BLaER1 treated with 17β-estradiol and CSF1 and Interleukin-3, amounts not matched to agents 10 nM and 100 nM (cell line): ENCODE results near the gene APAF1.
"Not testable (repeated sequence)": the region's sequence is repeated elsewhere in the genome, so short reads cannot be mapped to it uniquely, and the experiment has no call there.

Experiments used
- H3K27ac ChIP-seq, 11 experiments: shearing (Covaris generic); formaldehyde crosslinking; 2 replicates each; pipeline ENCODE4 v1.8.1; 2022
- H3K27me3 ChIP-seq, 11 experiments: shearing (Covaris generic); formaldehyde crosslinking; 2 replicates each; pipeline ENCODE4 v1.8.1; 2022
- H3K36me3 ChIP-seq, 11 experiments: shearing (Covaris generic); formaldehyde crosslinking; 2 replicates each; pipeline ENCODE4 v1.8.1; 2022
- H3K4me1 ChIP-seq, 10 experiments: shearing (Covaris generic); formaldehyde crosslinking; 2 replicates each; pipeline ENCODE4 v1.8.1; 2022
- H3K4me2 ChIP-seq, 11 experiments: shearing (Covaris generic); formaldehyde crosslinking; 2 replicates each; pipeline ENCODE4 v1.8.1; 2022
- H3K4me3 ChIP-seq, 10 experiments: shearing (Covaris generic); formaldehyde crosslinking; 2 replicates each; pipeline ENCODE4 v1.8.1; 2022
- H3K9ac ChIP-seq, 11 experiments: shearing (Covaris generic); formaldehyde crosslinking; 2 replicates each; pipeline ENCODE4 v1.8.1; 2022
- H3K9me3 ChIP-seq, 11 experiments: shearing (Covaris generic); formaldehyde crosslinking; replicated peaks in 1 of 11; 2 replicates each; pipeline ENCODE4 v1.8.1; 2022
- H4K20me1 ChIP-seq, 11 experiments: shearing (Covaris generic); formaldehyde crosslinking; 2 replicates each; pipeline ENCODE4 v1.8.1; 2022
- Cebpa-rat ChIP-seq, 11 experiments: shearing (Covaris generic); IDR thresholded peaks; 2 replicates each; pipeline ENCODE4 v1.8.1; 2022

Gene APAF1, protein sequence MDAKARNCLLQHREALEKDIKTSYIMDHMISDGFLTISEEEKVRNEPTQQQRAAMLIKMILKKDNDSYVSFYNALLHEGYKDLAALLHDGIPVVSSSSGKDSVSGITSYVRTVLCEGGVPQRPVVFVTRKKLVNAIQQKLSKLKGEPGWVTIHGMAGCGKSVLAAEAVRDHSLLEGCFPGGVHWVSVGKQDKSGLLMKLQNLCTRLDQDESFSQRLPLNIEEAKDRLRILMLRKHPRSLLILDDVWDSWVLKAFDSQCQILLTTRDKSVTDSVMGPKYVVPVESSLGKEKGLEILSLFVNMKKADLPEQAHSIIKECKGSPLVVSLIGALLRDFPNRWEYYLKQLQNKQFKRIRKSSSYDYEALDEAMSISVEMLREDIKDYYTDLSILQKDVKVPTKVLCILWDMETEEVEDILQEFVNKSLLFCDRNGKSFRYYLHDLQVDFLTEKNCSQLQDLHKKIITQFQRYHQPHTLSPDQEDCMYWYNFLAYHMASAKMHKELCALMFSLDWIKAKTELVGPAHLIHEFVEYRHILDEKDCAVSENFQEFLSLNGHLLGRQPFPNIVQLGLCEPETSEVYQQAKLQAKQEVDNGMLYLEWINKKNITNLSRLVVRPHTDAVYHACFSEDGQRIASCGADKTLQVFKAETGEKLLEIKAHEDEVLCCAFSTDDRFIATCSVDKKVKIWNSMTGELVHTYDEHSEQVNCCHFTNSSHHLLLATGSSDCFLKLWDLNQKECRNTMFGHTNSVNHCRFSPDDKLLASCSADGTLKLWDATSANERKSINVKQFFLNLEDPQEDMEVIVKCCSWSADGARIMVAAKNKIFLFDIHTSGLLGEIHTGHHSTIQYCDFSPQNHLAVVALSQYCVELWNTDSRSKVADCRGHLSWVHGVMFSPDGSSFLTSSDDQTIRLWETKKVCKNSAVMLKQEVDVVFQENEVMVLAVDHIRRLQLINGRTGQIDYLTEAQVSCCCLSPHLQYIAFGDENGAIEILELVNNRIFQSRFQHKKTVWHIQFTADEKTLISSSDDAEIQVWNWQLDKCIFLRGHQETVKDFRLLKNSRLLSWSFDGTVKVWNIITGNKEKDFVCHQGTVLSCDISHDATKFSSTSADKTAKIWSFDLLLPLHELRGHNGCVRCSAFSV (N-terminal part only)

DNA sequence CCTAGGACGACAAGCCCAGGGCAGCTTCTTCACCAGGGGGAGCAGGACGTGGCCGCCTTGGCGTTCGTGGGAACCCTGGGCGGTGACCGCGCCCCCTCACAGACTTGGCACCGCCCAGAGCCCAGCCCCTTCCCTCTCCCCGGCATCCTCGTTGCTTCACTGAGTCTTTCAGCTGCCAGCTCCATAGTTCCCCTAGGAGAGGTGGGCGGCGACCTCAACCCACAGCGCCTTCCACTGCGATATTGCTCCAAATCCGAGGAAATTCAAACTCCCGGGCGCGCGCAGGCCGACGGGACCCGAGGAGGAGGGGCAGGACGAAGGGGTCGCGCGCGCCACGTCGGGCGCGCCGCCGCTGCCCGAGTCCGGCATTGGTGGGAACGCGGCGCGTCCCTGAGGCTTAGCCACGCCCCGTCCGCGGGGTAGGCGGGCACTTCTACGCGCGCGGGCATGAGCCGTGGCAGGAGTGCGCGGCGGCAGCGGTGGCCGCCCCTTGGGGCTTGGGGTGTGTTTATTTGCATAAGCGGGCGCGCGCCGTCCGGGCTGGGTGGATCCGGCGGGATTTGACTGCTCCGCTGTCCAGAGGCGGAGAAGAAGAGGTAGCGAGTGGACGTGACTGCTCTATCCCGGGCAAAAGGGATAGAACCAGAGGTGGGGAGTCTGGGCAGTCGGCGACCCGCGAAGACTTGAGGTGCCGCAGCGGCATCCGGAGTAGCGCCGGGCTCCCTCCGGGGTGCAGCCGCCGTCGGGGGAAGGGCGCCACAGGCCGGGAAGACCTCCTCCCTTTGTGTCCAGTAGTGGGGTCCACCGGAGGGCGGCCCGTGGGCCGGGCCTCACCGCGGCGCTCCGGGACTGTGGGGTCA is at the start of gene APAF1, which contains the start of gene IKBIP:
TSS of gene APAF1 (plus strand) at position 579 of the 860 bp plus-strand sequence. CDS start 3,070 bp downstream, outside the sequence.
TSS of gene IKBIP (minus strand) at position 77 of the 860 bp plus-strand sequence. CDS start 87 bp downstream, outside the sequence.
- peak within 1 kb of the TSS; percentile 93 to 100 (median 98) for H3K4me3 ChIP-seq
- H3K36me3 ChIP-seq, result peaks cover 17 to 37% (median 26%) of the 10 kb centered on the region in 11 experiments
- peak within 1 kb of the TSS; percentile 72 to 97 (median 92) for H3K27ac ChIP-seq
- peak within 1 kb of the TSS; percentile 75 to 92 (median 87) for H3K4me2 ChIP-seq
- H3K9me3 ChIP-seq, result peaks cover 0 to 4% (median 0%) of the 10 kb centered on the region in 11 experiments; a peak in 1 of 22 replicates
- H3K27me3 ChIP-seq, result no peaks in the 10 kb centered on the region
- peaks cover 0 to 40% (median 5%) of the 10 kb centered on the region in 11 experiments; a peak in 11 of 22 replicates for H4K20me1 ChIP-seq
- peaks cover 20 to 42% (median 36%) of the 10 kb centered on the region in 10 experiments for H3K4me1 ChIP-seq
- peak within 1 kb of the TSS; percentile 91 to 98 (median 93) for H3K9ac ChIP-seq
- 0 out of 22 replicates have a peak, but pooled peaks of 1 of the 11 experiments have one; percentile 26 for TF ChIP-seq Cebpa-rat (IDR thresholded peaks at IDR 0.05)

DNA sequence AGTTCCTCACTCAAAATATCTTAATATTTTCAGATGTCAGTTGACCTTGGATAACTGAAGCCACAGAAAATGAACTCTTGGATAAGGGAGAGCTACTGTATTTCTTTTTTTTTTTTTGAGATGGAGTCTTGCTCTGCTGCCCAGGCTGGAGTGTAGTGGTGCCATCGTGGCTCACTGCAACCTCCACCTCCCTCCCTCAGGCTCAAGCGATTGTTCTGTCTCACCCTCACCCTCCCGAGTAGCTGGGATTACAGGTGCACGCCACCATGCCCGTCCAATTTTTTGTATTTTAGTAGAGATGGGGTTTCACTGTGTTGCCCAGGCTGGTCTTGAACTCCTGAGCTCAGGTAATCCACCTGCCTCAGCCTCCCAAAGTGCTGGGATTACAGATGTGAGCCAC is 47.8 kb upstream of the APAF1 start:
- H3K4me2 ChIP-seq, H3K27ac ChIP-seq, H3K27me3 ChIP-seq, H3K9me3 ChIP-seq, H3K4me3 ChIP-seq: not testable (repeated sequence)
- Histone ChIP-seq H4K20me1 (peaks cover 62 to 87% (median 82%) of the 10 kb centered on the region in 11 experiments), H3K4me1 (peaks cover 17 to 28% (median 24%) of the 10 kb centered on the region in 10 experiments), H3K36me3 (peaks cover 71 to 78% (median 74%) of the 10 kb centered on the region in 11 experiments), H3K9ac (peak overlapping the region in 1 of 11 experiments; percentile 31; a peak in 1 of 22 replicates)

DNA sequence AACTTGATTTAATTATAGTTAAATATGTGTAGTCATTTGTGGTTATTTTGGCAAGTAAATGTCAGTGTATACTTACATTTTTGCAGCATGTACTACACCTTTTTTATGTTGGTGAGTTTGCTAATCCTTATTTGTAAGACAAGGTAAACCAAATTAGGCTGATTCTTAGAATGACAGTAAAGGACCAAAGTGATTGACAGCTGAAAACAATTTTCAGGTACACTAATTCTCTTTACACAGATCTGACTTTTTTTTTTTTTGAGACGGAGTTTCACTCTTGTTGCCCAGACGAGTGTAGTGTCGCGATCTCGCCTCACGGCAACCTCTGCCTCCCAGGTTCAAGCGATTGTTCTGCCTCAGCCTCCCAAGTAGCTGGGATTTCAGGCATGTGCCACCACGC is 43.2 kb upstream of the APAF1 start:
- H4K20me1 ChIP-seq, result peaks cover 41 to 77% (median 65%) of the 10 kb centered on the region in 11 experiments
- no peaks in the 10 kb centered on the region for H3K9me3 ChIP-seq
- no peak overlapping the region for H3K4me3 ChIP-seq
- H3K9ac ChIP-seq, result no peak overlapping the region
- peaks cover 81 to 88% (median 84%) of the 10 kb centered on the region in 11 experiments for H3K36me3 ChIP-seq
- TF ChIP-seq Cebpa-rat (IDR thresholded peaks at IDR 0.05), result no peak
- H3K27me3 ChIP-seq, result no peaks in the 10 kb centered on the region
- no peak overlapping the region for H3K27ac ChIP-seq
- peaks cover under 1 to 15% (median 7%) of the 10 kb centered on the region in 10 experiments; a peak in 19 of 20 replicates for H3K4me1 ChIP-seq
- no peak overlapping the region for H3K4me2 ChIP-seq

DNA sequence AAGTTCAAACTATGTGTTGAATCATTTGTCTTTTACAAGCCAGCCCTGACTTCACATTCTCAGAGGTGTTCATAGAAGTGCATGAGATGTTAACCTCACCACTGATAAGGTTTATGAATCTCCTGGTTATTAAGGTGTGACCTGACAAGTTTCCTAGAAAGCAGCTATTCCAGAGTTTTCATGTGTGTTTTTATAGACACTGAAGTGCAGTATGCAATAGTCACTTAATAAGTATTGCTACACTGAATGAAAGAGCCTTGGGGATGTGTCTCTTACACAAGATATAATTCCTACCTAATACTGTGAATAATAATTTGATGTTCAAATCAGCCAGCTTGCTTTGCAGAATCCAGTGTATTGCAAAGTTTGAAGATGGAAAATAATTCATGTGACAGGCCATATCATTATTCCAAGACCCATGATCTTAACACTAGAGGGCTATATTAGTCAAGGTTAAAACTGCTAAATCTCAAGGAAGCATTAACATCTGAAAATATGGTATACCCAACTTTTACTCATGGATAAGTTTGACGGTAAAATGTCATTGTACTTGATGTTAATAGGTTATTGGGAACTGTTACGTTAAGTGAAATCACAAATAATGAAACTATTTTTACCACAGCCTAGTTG is 38.6 kb upstream of the APAF1 start:
- Histone ChIP-seq H3K9ac (peak overlapping the region in 5 of 11 experiments; percentile 68 to 75 (median 72); a peak in 8 of 22 replicates), H3K4me2 (peak overlapping the region in 10 of 11 experiments; percentile 70 to 85 (median 78); a peak in 17 of 22 replicates), H3K27ac (peak overlapping the region; percentile 68 to 85 (median 81); a peak in 20 of 22 replicates), H4K20me1 (peaks cover under 1 to 33% (median 19%) of the 10 kb centered on the region in 11 experiments; a peak in 16 of 22 replicates), H3K27me3 (no peaks in the 10 kb centered on the region), H3K4me1 (peaks cover 15 to 37% (median 23%) of the 10 kb centered on the region in 10 experiments; a peak in 19 of 20 replicates), H3K36me3 (peaks cover 35 to 43% (median 38%) of the 10 kb centered on the region in 11 experiments), H3K9me3 (no peaks in the 10 kb centered on the region), H3K4me3 (peak overlapping the region in 3 of 10 experiments; percentile 26 to 39 (median 35); a peak in 5 of 20 replicates)
- TF ChIP-seq Cebpa-rat (IDR thresholded peaks at IDR 0.05), result no peak

DNA sequence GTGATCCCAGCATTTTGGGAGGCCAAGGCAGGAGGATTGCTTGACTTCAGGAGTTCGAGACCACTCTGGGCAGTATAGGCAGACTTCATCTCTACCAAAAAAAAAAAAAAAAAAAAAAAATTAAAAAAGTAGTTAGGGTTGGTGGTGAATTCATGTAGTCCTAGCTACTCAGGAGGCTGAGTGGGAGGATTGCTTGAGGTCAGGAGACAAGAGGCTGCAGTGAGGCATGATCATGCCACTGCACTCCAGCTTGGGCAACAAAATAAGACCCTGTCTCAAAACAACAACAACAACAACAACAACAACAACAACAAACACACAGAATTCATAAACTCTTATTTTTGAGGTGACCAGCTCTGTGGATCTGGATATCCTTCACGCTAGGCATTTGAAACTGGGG is 34.5 kb upstream of the APAF1 start:
- H3K27ac ChIP-seq, result peak overlapping the region in 6 of 11 experiments; percentile 1 to 95 (median 60); a peak in 4 of 22 replicates
- no peaks in the 10 kb centered on the region for H3K27me3 ChIP-seq
- peaks cover 0 to 16% (median 0%) of the 10 kb centered on the region in 11 experiments; a peak in 8 of 22 replicates for H3K9me3 ChIP-seq
- H3K9ac ChIP-seq, result no peak overlapping the region
- 0 out of 22 replicates have a peak overlapping the region, but pooled peaks of 1 of the 11 experiments have one; percentile 11 for H3K4me2 ChIP-seq
- H3K4me1 ChIP-seq, result peaks cover 39 to 65% (median 58%) of the 10 kb centered on the region in 10 experiments
- peaks cover 0 to 4% (median 0%) of the 10 kb centered on the region in 11 experiments; a peak in 2 of 22 replicates for H4K20me1 ChIP-seq
- no peak overlapping the region for H3K4me3 ChIP-seq
- peaks cover 0 to 10% (median under 1%) of the 10 kb centered on the region in 11 experiments; a peak in 4 of 22 replicates for H3K36me3 ChIP-seq
- no peak for TF ChIP-seq Cebpa-rat (IDR thresholded peaks at IDR 0.05)

DNA sequence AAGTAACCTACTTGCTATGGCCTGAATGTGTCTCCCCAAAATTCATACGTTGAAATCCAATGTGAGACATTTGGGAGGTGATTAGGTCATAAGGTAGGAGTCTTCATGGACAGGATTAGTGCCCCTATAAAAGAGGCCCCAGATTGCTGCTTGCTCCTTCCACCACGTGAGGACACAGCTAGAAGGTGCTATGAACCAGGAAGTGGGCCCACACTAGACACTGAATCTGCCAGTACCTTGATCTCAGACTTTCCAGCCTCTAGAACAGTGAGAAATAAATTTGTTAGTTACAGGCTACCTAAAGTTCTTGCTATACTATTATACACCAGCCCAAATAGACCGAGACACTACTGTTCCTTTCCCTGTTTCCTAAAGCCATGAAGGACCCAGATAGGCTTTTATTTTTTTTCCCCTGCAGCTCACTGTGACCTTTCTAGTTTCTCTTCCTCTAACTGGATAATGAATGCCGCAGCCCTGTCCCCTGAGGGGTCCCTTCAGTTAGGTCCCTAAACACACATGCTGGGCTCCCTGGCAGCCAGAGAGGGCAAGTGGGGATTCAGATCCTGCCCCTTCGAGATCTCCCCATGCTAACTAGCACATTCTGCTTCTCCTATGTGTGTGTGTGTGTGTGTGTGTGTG is 32.3 kb upstream of the APAF1 start:
- no peaks in the 10 kb centered on the region for H3K27me3 ChIP-seq
- no peak for TF ChIP-seq Cebpa-rat (IDR thresholded peaks at IDR 0.05)
- H3K4me3 ChIP-seq, result no peak overlapping the region
- peak overlapping the region; percentile 37 to 75 (median 61) for H3K4me2 ChIP-seq
- peaks cover 0 to 38% (median 20%) of the 10 kb centered on the region in 11 experiments; a peak in 20 of 22 replicates for H3K9me3 ChIP-seq
- H4K20me1 ChIP-seq, result no peaks in the 10 kb centered on the region
- H3K9ac ChIP-seq, result peak overlapping the region; percentile 52 to 77 (median 61)
- peak overlapping the region; percentile 75 to 95 (median 85) for H3K27ac ChIP-seq
- H3K4me1 ChIP-seq, result peaks cover 30 to 69% (median 43%) of the 10 kb centered on the region in 10 experiments
- peaks cover 0 to 24% (median 5%) of the 10 kb centered on the region in 11 experiments; a peak in 9 of 22 replicates for H3K36me3 ChIP-seq
